CD14-positive monocyte (primary cell): ENCODE measurements around the gene FXYD4. TPM values are rescaled to one million over a fixed set of nuclear protein-coding genes. Genes with fewer than 3 reads are reported as not detected.

Experiments used
- DNase-seq, 3 donors: peaks; one replicate each; pipeline ENCODE4 v3.0.0-alpha.2; 2011 to 2022
- H2AFZ ChIP-seq: 2 replicates; pipeline ENCODE4 v1.6.0; 2012; ENCODE audit warnings: mild to moderate bottlenecking, low read depth, low read length, inconsistent platforms; ENCODE audit not compliant: insufficient read depth, poor library complexity, severe bottlenecking
- H3K27ac ChIP-seq, 2 donors: 1 replicate in 1 of 2; 2 replicates in 1 of 2; pipeline ENCODE4 v1.5.1; 2012 to 2013; ENCODE audit warnings: low read length in 2 of 2, control low read depth in 1 of 2, inconsistent platforms in 1 of 2, low read depth in 1 of 2, mild to moderate bottlenecking in 1 of 2
- H3K27me3 ChIP-seq, 2 donors: one replicate each; pipeline versions ENCODE4 v1.6.0 to v1.6.1; 2011 to 2013; ENCODE audit warnings: low read length in 2 of 2; ENCODE audit not compliant: control insufficient read depth in 2 of 2, insufficient read depth in 2 of 2
- H3K36me3 ChIP-seq, 2 donors: replicated peaks in 1 of 2; 1 replicate in 1 of 2; 2 replicates in 1 of 2; pipeline versions ENCODE4 v1.5.1 to v1.6.1; 2012 to 2013; ENCODE audit warnings: low read length in 2 of 2, control low read depth in 1 of 2, inconsistent platforms in 1 of 2, mild to moderate bottlenecking in 1 of 2; ENCODE audit not compliant: insufficient read depth in 2 of 2, control insufficient read depth in 1 of 2
- H3K4me1 ChIP-seq, 2 donors: 1 replicate in 1 of 2; 2 replicates in 1 of 2; pipeline versions ENCODE4 v1.5.1 to v1.6.1; 2012 to 2013; ENCODE audit warnings: low read length in 2 of 2, control low read depth in 1 of 2, inconsistent platforms in 1 of 2, mild to moderate bottlenecking in 1 of 2, moderate library complexity in 1 of 2; ENCODE audit not compliant: insufficient read depth in 2 of 2, control insufficient read depth in 1 of 2
- H3K4me2 ChIP-seq: replicated peaks from 2 replicates; pipeline ENCODE3; 2012; ENCODE audit warnings: low read length, moderate library complexity, mild to moderate bottlenecking; ENCODE audit not compliant: poor library complexity, severe bottlenecking; ENCODE audit errors: extremely low read depth
- H3K4me3 ChIP-seq, 3 experiments: fragments of 200-600 bp in 1 of 3; sonication (generic) in 1 of 3; replicated peaks in 1 of 3; 1 replicate in 2 of 3; 2 replicates in 1 of 3; pipeline ENCODE4 v1.5.1; 2011 to 2013; ENCODE audit warnings: low read length in 3 of 3, mild to moderate bottlenecking in 3 of 3, control low read depth in 2 of 3, low read depth in 2 of 3, inconsistent platforms in 1 of 3, moderate library complexity in 1 of 3
- H3K79me2 ChIP-seq: 2 replicates; pipeline ENCODE4 v1.6.0; 2012; ENCODE audit warnings: mild to moderate bottlenecking, control low read depth, inconsistent platforms, low read length, moderate library complexity; ENCODE audit not compliant: insufficient read depth
- H3K9ac ChIP-seq: 2 replicates; pipeline ENCODE4 v1.6.0; 2017; ENCODE audit warnings: low read length, mild to moderate bottlenecking; ENCODE audit not compliant: insufficient read depth, poor library complexity, severe bottlenecking
- H3K9me3 ChIP-seq, 2 donors: replicated peaks in 1 of 2; 1 replicate in 1 of 2; 2 replicates in 1 of 2; pipeline versions ENCODE4 v1.5.1 to v1.6.1; 2012 to 2013; ENCODE audit warnings: low read length in 2 of 2, control low read depth in 1 of 2; ENCODE audit not compliant: control insufficient read depth in 1 of 2, insufficient read depth in 1 of 2
- H4K20me1 ChIP-seq: 2 replicates; pipeline ENCODE4 v1.6.0; 2012; ENCODE audit warnings: mild to moderate bottlenecking, low read length, control low read depth, moderate library complexity; ENCODE audit not compliant: insufficient read depth
- H3K27ac Mint-ChIP-seq, 7 donors: one replicate each; pipeline ENCODE4 v1.8.0; 2020; ENCODE audit warnings: mild to moderate bottlenecking in 7 of 7, mixed read lengths in 7 of 7, moderate library complexity in 6 of 7, inconsistent platforms in 2 of 7
- H3K27me3 Mint-ChIP-seq, 3 donors: one replicate each; pipeline ENCODE4 v1.8.0; 2021 to 2022; ENCODE audit warnings: low read depth in 3 of 3, mild to moderate bottlenecking in 3 of 3, mixed read lengths in 3 of 3, moderate library complexity in 3 of 3, inconsistent platforms in 1 of 3
- H3K36me3 Mint-ChIP-seq, 2 donors: one replicate each; pipeline ENCODE4 v1.8.0; 2020; ENCODE audit warnings: mixed read lengths in 2 of 2, inconsistent platforms in 1 of 2, mild to moderate bottlenecking in 1 of 2
- H3K4me1 Mint-ChIP-seq: one replicate; pipeline ENCODE4 v1.8.0; 2020; ENCODE audit warnings: mild to moderate bottlenecking, mixed read lengths
- H3K4me3 Mint-ChIP-seq, 2 donors: one replicate each; pipeline ENCODE4 v1.8.0; 2020; ENCODE audit warnings: mild to moderate bottlenecking in 2 of 2, mixed read lengths in 2 of 2, moderate library complexity in 1 of 2
- H3K9me3 Mint-ChIP-seq, 7 donors: one replicate each; pipeline ENCODE4 v1.8.0; 2020 to 2022; ENCODE audit warnings: mixed read lengths in 7 of 7, mild to moderate bottlenecking in 6 of 7, moderate library complexity in 6 of 7, inconsistent platforms in 2 of 7
- whole genome bisulfite sequencing: methylation state at CpG from one replicate; pipeline ENCODE4 v1.1.5; 2013; ENCODE audit warnings: missing lambda C conversion rate; ENCODE audit not compliant: insufficient coverage; 5-methylcytosine and 5-hydroxymethylcytosine counted together
- intact Hi-C, 2 donors: fragments of 100-400 bp; cut with micrococcal nuclease; formaldehyde crosslinking; loops; one replicate each; pipeline versions ENCODE4 v1.15.0 to v1.15.1; 2023
- polyA plus RNA-seq, 3 donors: library from polyadenylated mRNA; depleted of rRNA in 1 of 3; unstranded in 2 of 3; stranded (reverse) in 1 of 3; fragments of 300-500 nt in 2 of 3; fragments of >200 nt in 1 of 3; fragmentation: Illumina TruSeq in 2 of 3; gene quantifications; 1 replicate in 2 of 3; 2 replicates in 1 of 3; pipeline ENCODE4 v1.2.3, GENCODE V29; 2012 to 2021
- TF ChIP-seq, protein P1 (sequence below): fragments of 200-600 bp; IDR thresholded peaks from one replicate; pipeline ENCODE4 v1.8.0; 2022; ENCODE audit warnings: antibody characterized with exemption, mild to moderate bottlenecking

Gene FXYD4
- polyA plus RNA-seq, 3 donors: 0.16 TPM; not detected in 2

GRCh38 chr10:43351301-43351700 lies 20.1 kb upstream of the FXYD4 start:
- H3K9me3 ChIP-seq: no peaks in the 10 kb centered on the region
- Mint-ChIP-seq H3K36me3 (no peaks in the 10 kb centered on the region), H3K4me3 (no peak overlapping the region), H3K4me1 (peaks cover 18% of the 10 kb centered on the region), H3K9me3 (peaks cover 0 to 8% (median 0%) of the 10 kb centered on the region in 7 donors), H3K27ac (no peak overlapping the region), H3K27me3 (peaks cover 23 to 38% (median 27%) of the 10 kb centered on the region in 3 donors)
- intact Hi-C loops: no loop called here
- no peak overlapping the region for H2AFZ ChIP-seq
- H3K4me3 ChIP-seq: no peak overlapping the region
- H3K36me3 ChIP-seq: no peaks in the 10 kb centered on the region
- 76% methylated on average over 11 of the region's 14 CpGs for WGBS
- no peaks in the 10 kb centered on the region for H3K79me2 ChIP-seq
- TF ChIP-seq, protein P1, sequence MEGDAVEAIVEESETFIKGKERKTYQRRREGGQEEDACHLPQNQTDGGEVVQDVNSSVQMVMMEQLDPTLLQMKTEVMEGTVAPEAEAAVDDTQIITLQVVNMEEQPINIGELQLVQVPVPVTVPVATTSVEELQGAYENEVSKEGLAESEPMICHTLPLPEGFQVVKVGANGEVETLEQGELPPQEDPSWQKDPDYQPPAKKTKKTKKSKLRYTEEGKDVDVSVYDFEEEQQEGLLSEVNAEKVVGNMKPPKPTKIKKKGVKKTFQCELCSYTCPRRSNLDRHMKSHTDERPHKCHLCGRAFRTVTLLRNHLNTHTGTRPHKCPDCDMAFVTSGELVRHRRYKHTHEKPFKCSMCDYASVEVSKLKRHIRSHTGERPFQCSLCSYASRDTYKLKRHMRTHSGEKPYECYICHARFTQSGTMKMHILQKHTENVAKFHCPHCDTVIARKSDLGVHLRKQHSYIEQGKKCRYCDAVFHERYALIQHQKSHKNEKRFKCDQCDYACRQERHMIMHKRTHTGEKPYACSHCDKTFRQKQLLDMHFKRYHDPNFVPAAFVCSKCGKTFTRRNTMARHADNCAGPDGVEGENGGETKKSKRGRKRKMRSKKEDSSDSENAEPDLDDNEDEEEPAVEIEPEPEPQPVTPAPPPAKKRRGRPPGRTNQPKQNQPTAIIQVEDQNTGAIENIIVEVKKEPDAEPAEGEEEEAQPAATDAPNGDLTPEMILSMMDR: no peak
- H4K20me1 ChIP-seq: no peaks in the 10 kb centered on the region
- H3K9ac ChIP-seq: no peak overlapping the region
- peaks cover 3 to 23% of the 10 kb centered on the region in 2 donors for H3K27me3 ChIP-seq
- no peak overlapping the region for H3K27ac ChIP-seq
- no peak for DNase-seq
- peaks cover 10 to 13% of the 10 kb centered on the region in 2 donors for H3K4me1 ChIP-seq
- H3K4me2 ChIP-seq: no peak overlapping the region

DNA sequence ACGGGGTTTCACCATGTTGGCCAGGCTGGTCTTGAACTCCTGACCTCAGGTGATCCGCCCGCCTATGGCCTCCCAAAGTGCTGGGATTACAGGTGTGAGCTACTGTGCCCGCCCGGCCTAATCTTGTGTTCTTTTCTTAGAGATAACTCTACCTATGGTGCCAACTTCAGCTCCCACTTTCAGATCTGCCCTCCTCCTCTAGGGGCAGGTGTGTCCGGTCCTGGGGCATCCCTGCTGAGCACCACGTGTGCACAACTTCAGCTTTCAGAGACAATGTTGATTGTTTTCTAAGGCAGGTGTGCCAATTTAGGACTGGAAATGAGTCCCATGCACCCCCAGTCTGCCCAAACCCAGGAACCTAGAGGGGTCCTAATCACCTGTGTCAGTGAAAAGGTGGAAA lies 18.5 kb upstream of the FXYD4 start:
- WGBS: 80% methylated on average over 1 of the region's 7 CpGs
- DNase-seq: no peak
- H3K4me3 Mint-ChIP-seq: peak overlapping the region in 1 of 2 donors; percentile 52
- H3K4me2 ChIP-seq: no peak overlapping the region
- H3K36me3 ChIP-seq: no peaks in the 10 kb centered on the region
- peaks cover 0 to 8% (median 0%) of the 10 kb centered on the region in 7 donors for H3K9me3 Mint-ChIP-seq
- H4K20me1 ChIP-seq: no peaks in the 10 kb centered on the region
- H3K9ac ChIP-seq: no peak overlapping the region
- H3K36me3 Mint-ChIP-seq: no peaks in the 10 kb centered on the region
- H3K27ac ChIP-seq: no peak overlapping the region
- H3K4me1 Mint-ChIP-seq: peaks cover 17% of the 10 kb centered on the region
- TF ChIP-seq, protein P1: no peak
- H3K79me2 ChIP-seq: no peaks in the 10 kb centered on the region
- peaks cover 3 to 23% of the 10 kb centered on the region in 2 donors for H3K27me3 ChIP-seq
- intact Hi-C loops: no loop called here
- no peak overlapping the region for H2AFZ ChIP-seq
- H3K27me3 Mint-ChIP-seq: peaks cover 25 to 40% (median 27%) of the 10 kb centered on the region in 3 donors
- no peaks in the 10 kb centered on the region for H3K9me3 ChIP-seq
- no peak overlapping the region for H3K4me3 ChIP-seq
- peaks cover 9 to 12% of the 10 kb centered on the region in 2 donors for H3K4me1 ChIP-seq
- H3K27ac Mint-ChIP-seq: no peak overlapping the region
